Stimulated activated CD4-positive, alpha-beta T cell treated with anti-CD3 and anti-CD28 coated beads, Interleukin-1b, Interleukin-23, amount 100 ng/mL, for 48 hours (primary cell): ENCODE results near the gene REPS2.

Experiments used
- DNase-seq: peaks from one replicate; pipeline ENCODE4 v3.0.0-alpha.2; 2020

REPS2 gene

DNA sequence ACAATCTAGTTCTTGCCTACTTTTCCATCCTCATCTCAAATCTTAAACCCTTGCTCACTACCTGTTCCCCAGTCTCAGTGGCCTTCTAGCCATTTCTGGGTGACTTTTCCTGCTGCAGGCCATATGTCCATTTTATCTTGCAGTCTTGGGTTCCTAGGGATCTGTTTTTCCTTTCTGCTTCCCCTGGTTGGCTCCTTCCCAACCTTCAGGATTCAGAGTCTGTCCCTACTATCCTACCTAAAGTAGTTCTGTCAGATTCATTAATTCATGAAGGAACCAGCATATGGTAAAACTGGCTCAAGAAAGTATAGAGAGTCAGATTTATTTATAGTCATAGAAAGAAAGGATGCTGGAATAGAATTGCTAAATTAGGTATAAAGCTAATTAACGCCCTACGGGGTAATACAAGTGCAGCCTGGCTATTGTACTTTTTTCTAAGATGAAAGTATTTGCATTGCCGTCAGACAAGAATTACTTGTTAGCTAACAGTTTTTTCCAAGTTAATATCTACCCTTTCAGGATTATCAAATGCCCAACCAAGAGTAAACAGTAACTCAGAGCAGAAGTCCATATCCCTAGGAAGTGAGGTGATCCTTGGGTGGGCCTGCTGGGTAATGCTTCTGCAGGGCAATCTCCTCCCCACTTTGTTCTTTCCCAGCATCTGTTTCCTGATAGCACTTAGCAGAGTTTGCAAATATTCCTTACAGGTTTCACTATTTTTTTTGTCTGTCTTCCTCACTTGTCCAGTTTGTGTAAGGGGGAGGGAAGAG is 63.6 kb downstream of the REPS2 start:
- DNase-seq: no peak

GRCh38 chrX:17012465-17012864 is 66.0 kb downstream of the REPS2 start:
- no peak for DNase-seq

DNA sequence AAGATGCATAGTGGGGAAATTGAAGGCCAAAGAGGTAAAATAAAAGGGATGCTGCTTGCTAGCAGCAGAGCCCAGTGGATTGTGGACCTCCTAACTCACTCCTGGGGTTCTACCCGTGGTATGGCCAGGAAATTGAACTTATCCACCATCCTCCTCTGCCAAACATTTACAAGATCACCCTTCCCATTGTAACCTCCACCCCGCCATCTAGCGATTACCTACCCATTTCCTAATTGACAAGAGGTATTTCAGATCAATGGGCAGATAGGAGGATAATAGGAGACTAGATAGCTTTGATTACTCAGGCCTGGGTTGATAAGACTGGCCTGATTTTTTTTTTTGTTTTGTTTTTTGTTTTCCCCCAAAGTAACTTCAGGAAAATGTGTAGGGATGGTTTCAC is 67.8 kb downstream of the REPS2 start:
- DNase-seq: no peak

GRCh38 chrX:17017134-17017533 is 70.7 kb downstream of the REPS2 start:
- DNase-seq: no peak

- no peak for DNase-seq
These were observed 73.9 kb downstream of the REPS2 start for GRCh38 chrX:17020356-17020755.

GRCh38 chrX:17020851-17021821 is 74.7 kb downstream of the REPS2 start:
- no peak for DNase-seq

DNA sequence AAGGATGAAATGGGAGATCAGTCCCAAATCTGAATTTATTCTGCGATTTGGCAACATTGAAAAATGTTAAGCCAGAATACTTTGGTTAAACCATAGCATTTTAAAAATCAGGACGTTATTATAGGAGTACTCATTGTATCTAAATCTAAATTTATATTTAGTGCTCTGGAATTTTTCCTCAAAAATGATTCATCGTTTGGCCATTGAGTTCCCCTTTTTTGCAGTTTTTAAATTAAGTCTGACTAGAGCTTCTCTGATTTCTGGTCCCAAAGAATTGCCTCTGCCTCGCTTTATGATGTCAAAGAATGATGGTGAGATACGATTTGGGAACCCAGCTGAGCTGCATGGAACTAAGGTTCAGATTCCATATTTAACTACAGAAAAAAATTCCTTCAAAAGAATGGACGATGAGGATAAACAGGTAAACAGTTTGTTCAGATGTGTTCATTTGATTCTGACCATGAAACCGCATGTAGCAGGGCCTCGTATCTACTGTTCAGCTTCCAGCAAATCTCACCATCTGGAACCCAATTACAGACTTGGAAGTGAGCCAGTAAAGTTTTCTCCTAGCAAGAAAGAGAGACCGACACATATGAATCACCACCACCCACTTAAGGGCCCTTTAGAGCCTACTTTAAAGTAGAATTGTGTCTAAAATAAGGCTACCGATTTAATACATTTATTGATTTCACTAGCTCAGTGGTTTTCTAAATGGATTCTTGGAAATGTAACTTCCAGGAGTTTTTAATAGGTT is 75.6 kb downstream of the REPS2 start:
- DNase-seq: no peak

DNA sequence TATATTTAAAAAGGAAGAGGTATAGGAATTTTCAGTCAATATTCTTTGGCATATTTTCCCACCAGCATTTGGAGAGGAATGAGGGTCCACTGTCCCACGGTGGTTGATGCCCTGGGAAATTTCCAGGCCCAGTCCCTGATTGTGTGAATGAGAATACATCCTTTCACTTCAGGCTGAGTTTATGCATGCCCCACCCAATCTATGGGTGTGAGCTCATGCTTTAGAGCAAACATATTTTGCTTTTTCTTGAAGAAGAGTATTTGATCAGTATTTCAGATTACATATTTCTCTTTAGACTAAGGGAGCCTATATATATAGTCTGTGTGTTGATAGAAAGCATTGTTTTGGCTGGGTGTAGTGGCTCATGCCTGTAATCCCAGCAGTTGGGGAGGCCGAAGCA is 77.2 kb downstream of the REPS2 start:
- no peak for DNase-seq

DNA sequence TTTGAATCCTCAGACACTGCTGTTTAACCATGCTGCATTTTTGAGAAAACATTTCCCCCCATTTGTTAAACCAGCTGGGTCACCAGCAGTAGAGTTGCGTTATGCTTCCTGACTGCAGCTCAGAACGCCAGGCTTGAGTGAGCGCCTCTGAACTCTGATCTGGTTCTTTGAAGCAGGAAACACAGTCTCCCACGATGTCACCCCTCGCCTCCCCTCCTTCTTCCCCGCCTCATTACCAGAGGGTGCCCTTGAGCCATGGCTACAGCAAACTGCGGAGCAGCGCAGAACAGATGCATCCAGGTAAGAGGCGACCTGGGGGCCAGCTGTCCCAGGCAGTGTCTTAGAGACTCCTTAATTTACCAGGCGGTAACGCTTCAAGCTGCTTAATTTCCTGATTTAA is 78.4 kb downstream of the REPS2 start:
- DNase-seq: no peak

GRCh38 chrX:17025621-17026302 is 79.3 kb downstream of the REPS2 start:
- no peak for DNase-seq

GRCh38 chrX:17027931-17028330 is 81.5 kb downstream of the REPS2 start:
- DNase-seq: no peak

- DNase-seq: no peak
These were observed 81.9 kb downstream of the REPS2 start for GRCh38 chrX:17028356-17028755.

DNA sequence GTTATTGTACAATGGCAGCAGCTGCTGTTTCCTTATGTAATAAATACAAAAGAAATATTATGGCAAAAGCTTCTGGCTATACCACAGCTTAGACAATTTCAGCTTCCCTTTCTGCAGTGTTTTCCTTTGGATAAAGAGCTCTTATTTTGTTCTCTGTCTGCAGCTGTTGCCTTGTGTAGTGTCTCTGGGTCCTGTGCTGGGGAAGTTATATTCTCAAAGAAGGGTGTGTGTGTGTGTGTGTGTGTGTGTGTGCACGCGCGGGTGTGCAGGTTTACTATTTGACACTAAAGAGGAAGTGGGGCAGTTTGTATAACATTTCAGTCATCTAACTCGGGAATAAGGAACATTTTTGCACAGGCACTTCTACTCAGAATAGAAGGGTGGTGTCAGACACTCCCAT is 83.6 kb downstream of the REPS2 start:
- no peak for DNase-seq

GRCh38 chrX:17030580-17031270 is 84.3 kb downstream of the REPS2 start:
- DNase-seq: no peak

- DNase-seq: no peak
These were observed 85.4 kb downstream of the REPS2 start for GRCh38 chrX:17031827-17032226.

GRCh38 chrX:17032351-17032750 is 85.9 kb downstream of the REPS2 start:
- no peak for DNase-seq

DNA sequence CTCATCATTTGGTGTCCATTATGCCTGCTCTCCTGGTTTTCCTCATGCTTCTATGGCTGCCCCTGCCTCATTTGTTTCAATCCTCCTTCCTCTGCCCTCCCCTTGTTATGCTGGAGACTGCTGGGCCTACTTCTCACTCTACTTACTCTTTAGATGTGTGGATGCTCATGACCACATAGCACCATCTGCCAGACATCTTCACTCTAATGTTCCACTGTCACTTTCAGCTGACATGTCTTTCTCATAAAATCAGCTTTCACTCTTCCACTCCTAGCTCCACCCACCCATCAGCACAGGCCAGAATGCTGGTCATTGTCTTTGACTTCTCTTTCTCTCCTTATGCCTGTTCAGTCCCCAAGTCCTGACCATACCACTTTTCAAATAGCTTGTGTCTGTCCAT is 86.8 kb downstream of the REPS2 start:
- DNase-seq: no peak

DNA sequence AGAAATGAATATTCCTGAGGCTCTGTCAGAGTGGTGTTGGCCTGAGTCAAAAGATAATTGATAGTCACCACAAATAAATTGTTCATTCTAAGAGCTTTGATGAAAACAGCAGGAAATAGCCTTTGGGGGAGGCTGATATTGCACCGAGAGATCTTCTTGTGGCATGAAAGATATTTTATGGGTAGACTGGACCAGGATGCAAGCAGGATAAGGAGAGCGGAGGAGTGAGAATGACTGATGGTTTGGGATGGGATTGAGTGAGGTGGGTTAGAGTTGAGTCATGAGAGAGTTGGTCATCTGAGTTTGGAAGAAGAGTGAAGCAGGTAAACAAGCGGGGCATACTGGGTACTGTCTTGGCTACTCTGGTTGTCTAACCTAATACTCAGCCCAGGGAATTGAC is 88.7 kb downstream of the REPS2 start:
- no peak for DNase-seq

DNA sequence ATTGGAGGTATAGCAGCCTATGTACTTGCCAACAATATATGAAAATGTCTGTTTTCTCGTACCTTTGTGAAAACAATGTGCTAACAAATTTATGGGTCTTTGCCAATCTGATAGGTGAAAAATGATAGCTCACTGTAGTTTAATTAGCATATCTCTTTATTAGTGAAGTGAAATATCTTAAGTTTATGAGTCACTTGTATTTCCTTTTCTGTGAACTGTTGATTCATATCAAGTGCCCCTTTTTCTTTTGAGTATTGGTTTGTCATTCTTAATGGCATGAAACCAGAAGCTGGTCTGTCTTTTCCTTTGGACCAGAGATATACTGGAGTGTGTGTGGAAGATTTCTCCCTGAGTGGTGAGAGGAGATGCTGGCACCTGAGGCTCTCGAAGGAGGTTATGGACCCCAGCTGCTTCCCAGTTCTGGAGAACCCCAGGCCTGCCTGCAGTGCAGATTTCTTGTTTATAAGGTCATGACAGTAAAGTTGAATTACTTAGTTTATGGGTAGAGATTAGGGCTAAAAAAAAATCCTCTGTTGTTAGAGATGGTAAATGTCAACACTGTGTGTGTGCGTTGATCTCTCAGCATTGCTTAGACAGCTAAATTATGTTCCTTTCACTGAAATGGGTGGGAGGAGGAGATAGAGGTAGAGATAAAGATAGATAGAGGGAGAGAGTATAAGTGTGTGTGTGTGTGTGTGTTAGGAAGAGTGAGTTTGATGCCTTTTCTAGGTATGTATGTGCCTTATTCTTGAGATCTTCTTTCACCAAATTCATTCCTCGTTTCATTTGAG is 89.9 kb downstream of the REPS2 start:
- DNase-seq: no peak

DNA sequence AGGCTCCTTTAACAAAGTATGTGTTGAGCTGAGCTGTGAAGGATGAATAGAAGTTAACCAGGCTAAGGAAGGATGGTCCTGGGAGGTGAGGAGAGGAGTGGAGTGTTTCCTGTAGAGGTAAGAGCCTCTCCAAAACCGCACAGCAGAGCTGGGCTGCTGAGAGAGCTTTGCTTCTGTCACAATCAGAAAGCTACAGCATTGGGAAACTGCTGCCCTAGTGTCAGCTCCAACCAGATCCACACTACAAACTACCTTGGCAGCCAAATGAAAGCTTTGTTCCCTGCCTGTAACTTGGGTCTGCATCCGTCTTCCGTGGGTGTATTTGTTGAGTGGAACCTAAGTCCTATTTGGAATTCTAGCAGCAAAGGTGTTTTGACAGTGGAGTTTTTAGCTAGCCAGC is 91.8 kb downstream of the REPS2 start:
- no peak for DNase-seq

DNA sequence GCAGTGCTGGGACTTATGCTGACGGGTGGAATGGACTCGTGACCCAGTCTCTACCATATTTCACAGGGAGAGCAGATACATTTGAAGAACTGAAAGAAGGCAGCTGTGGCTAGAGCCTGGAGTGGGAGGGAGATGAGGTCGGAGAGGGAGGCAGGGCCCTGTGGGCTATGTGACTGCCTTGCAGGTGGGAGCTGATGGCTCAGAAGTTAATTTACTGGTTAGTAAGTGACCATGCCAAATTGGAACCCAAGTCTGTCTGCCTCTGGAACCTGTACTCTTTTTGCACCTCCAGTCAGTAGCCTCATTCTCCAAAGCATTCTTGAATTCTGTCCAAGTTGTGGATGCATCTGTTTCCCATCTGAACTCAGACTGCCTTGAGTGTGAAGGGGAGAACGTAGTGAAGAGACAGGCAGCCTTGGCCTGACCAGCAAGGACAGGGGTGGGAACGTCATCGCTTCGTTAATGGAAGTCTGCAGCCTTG is 92.3 kb downstream of the REPS2 start:
- DNase-seq: no peak
